ENCODE results near the gene SLC16A14.

The SLC16A14 gene

DNA sequence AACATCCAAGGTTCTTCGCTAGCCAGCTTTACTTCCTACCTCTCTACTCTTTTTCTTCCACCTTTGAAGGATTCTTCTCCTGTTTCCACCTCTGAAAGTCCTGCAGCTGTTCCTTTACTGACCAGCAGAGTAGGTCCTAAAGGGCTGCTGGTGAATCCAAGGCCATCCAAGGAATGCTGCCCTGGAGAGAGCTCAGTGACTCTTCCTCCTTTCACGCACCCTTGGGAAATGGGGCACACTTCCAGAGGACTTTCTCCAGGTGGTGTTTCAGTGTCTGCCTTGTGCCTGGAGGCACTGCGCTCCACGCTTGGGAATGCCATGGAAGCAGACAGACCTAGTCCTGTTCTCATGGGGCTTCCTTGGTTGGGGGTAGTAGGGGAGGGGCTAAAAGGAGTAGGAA lies 45.4 kb downstream of the SLC16A14 start:
- DNase-seq = no peak

DNA sequence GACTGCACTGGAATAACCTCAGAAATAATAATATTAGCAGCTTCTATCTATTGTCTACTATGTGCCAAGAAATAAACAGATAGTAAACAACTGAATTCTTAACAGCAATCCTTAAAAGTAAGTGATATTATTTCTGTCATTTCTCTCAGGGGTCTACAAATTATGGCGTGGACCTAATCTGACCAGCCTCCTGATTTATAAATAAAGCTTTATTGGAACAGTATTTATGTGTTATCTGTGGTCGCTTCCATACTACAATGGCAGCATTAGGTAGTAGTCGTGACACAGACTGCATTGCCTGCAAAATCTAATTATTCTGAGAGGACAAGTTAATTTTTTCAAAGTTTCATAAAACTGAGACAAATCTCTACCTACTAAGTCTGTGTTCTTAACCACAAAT lies 49.0 kb downstream of the SLC16A14 start:
- no peak for DNase-seq

DNA sequence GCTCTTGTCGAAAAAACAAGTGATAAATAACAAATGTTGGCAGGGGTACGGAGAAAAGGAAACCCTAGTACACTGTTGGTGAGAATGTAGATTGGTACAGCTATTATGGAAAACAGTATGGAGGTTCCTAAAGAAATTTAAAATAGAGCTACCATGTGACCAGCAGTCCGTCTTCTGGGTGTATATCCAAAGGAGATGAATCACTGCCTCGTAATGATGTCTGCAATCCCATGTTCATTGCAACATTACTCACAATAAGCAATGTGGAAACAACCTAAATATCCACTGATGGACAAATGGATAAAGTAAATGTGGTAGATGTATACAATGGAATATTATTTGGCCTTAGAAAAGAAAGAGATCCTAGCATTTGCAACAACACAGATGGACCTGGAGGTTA lies 50.6 kb downstream of the SLC16A14 start:
- no peak for DNase-seq

- no peak for DNase-seq
Measured at GRCh38 chr2:230016844-230017243, 51.9 kb downstream of the SLC16A14 start.

GRCh38 chr2:230012267-230012884 lies 56.3 kb downstream of the SLC16A14 start:
- no peak for DNase-seq

DNA sequence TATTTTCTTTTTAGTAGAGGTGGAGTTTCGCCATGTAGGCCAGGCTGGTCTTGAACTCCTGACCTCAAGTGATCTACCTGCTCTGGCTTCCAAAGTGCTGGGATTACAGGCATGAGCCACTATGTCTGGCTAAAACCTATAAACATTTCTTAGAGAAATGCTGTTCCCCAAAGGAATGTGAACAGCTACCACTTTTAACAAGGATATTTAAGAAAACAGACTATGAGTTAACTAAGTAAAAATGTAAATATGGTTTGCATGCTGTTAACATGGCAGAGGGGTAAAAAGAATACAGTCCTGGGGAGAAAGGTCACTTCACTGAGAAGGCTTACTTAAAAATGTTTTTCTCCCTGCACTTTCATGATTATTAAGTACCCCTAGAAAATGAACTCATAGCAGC lies 57.1 kb downstream of the SLC16A14 start:
- no peak for DNase-seq

DNA sequence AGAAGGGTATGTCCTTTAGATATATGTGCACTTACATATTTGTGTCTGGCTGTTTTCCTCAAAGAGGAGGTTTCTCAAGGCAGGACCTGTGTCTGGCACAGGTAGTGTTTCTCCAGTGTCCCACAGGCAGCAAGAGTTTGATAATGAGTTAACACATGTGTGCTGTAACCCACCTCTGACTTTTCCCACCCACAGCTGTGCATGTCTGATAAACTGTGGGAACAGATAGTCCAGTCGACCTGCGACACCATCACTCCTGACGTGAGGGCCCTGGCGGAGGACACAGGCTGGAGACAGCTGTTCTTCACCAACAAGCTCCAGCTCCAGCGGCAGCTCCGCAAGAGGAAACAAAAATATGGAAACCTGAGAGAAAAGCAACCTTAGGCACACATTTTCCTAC lies 58.2 kb downstream of the SLC16A14 start:
- DNase-seq = peak; percentile 21

DNA sequence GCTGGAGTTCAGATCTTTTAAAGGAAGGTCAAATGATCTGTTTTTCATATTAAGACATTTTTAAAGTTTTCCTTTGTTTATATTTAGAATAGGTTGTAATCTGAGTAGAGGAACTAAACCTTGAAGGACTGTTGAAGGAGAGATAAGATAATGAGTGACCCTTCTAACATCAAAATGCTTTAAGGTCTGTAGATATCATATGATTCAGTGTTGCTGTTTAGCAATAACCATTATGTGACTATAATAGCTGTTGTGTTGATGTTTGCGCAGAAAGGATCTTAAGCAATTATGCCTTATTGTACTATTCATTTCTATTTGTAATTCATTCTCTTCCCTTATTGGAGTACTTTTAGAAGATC lies 60.0 kb downstream of the SLC16A14 start:
- peak; percentile 43 for DNase-seq

DNA sequence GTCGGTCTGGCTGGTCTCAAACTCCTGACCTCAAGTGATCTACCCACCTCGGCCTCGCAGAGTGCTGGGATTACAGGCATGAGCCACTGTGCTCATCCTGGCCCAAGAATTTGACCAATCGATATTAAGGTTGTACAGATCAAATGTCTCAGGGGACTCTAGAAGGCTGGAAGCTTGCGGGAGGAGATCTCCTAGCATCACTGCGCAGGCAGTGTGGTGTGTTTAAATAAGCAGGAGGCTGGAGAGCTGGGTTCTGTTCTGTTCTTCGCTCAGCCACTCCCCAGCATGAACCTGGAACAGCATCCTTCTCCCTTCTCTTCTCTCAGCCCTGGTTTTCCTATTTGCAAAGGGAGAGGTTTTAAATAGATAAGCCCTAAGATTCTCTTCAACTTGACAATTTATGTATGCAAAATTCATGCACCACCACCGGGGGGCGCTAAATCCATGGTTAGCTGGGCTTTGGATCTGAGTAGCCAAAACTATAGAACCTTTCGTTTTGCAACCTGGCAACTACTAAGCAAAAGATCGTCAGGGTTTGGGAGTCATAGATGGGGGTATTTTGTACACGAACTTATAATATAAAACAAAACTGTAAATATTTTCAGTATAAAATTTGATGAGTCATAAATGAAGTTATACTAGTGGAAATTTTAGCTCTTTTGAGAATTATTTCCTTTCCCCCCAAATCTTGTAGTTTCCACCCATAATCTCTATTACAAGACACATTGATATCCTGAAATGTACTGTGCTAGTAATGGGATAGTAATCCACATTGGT lies 60.6 kb downstream of the SLC16A14 start:
- peak; percentile 89 for DNase-seq

GRCh38 chr2:230000118-230000841 lies 68.4 kb downstream of the SLC16A14 start:
- no peak for DNase-seq

DNA sequence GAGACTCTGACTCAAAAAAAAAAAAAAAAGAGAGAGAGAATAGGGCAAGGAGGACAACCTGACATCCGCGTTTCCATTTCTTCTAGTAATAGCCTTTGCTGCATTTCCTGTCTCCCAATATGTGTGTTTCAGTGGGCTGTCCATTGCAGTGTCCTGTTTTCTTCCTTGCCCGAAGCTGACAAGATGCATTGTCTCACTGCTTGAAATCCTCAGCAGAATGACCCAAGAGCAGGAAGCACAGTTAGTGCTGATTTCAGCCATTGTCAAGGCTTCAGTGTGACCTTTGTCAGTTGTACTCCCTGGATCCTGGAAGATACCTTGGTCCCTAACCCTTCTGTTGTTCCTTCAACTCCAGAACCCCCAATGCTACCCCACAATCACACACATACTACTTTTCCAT lies 71.2 kb downstream of the SLC16A14 start:
- no peak for DNase-seq

GRCh38 chr2:229996320-229996719 lies 72.4 kb downstream of the SLC16A14 start:
- DNase-seq = no peak

DNA sequence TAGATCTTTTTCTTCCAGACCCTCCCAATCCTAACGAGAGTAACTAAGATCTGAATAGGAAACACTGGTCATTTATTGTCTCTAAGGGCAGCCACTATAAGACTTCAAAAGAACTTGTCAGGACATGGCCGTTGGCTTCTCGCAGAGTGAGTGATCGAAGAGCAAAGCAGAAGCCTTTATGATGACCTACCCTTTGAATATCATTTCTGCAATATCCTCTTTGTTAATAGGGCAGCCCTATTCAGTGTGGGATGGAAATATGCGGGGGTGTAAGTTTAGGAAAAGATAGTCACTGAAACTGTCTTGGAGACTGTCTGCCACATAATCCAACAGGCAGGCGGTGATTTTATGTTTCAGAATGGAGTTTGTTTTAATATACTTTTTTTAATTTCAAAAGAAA lies 75.5 kb downstream of the SLC16A14 start:
- no peak for DNase-seq

All from hematopoietic multipotent progenitor cell treated with erythropoietin and hydrocortisone succinate and interleukin-3 and kit ligand, for 6 days (in vitro differentiated cells).